Ishikawa (cell line): Measurements from ENCODE around the gene OBSCN.

Source experiments
- CREB1 ChIP-seq: IDR thresholded peaks from 2 replicates; pipeline ENCODE4 v1.6.1; 2012; ENCODE audit warnings: low read depth
- EP300 ChIP-seq: IDR thresholded peaks from 2 replicates; pipeline ENCODE4 v1.6.1; 2012; ENCODE audit warnings: borderline replicate concordance
- TAF1 ChIP-seq: IDR thresholded peaks from 2 replicates; pipeline ENCODE4 v1.6.1; 2012; ENCODE audit warnings: low read depth, mild to moderate bottlenecking
- YY1 ChIP-seq: IDR thresholded peaks from 2 replicates; pipeline ENCODE4 v1.6.1; 2012; ENCODE audit warnings: low read depth
- TF ChIP-seq, protein P1 (sequence below): IDR thresholded peaks from 2 replicates; pipeline ENCODE4 v1.6.1; 2012
- TF ChIP-seq, protein P2 (sequence below): IDR thresholded peaks from 2 replicates; pipeline ENCODE4 v1.6.1; 2012; ENCODE audit warnings: low read depth, mild to moderate bottlenecking

DNA sequence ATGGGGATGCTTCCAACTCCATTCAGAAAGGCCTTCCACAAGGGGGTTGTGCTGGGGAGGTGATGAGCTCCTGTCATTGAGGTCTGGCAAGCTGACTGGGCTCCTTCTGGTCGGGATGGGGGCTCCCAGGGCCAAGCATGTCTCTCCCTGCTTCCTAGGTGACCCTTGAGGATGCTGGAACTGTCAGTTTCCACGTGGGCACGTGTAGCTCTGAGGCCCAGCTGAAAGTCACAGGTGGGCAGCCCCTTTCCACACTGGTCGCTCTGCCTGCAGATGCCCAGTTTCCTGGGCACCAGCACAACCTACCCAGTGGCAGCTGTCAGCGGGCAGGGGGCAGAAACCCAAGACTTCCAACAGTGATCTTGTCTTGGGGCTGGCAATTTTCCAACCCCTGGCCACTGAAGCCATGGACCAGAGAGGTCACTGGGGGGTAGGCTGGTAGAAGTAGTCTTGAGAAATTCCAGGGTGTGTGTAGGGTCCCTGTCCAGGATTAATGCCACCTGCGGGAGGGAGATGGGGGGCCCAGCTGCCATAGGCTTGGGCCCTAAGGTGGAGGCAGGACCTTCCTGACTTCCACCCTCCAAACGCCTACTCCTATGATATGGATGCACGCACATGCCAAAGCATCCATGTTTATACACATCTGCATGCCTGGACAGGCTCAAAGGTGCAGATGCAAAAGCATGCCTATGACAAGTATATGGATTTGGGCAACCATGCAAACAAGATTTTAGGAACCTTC lies 101.7 kb downstream of the OBSCN start:
- no peak for TF ChIP-seq EP300
- TF ChIP-seq YY1: no peak
- TF ChIP-seq, protein P1, sequence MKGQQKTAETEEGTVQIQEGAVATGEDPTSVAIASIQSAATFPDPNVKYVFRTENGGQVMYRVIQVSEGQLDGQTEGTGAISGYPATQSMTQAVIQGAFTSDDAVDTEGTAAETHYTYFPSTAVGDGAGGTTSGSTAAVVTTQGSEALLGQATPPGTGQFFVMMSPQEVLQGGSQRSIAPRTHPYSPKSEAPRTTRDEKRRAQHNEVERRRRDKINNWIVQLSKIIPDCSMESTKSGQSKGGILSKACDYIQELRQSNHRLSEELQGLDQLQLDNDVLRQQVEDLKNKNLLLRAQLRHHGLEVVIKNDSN: no peak
- TF ChIP-seq TAF1: no peak
- TF ChIP-seq CREB1: no peak
- TF ChIP-seq, protein P2, sequence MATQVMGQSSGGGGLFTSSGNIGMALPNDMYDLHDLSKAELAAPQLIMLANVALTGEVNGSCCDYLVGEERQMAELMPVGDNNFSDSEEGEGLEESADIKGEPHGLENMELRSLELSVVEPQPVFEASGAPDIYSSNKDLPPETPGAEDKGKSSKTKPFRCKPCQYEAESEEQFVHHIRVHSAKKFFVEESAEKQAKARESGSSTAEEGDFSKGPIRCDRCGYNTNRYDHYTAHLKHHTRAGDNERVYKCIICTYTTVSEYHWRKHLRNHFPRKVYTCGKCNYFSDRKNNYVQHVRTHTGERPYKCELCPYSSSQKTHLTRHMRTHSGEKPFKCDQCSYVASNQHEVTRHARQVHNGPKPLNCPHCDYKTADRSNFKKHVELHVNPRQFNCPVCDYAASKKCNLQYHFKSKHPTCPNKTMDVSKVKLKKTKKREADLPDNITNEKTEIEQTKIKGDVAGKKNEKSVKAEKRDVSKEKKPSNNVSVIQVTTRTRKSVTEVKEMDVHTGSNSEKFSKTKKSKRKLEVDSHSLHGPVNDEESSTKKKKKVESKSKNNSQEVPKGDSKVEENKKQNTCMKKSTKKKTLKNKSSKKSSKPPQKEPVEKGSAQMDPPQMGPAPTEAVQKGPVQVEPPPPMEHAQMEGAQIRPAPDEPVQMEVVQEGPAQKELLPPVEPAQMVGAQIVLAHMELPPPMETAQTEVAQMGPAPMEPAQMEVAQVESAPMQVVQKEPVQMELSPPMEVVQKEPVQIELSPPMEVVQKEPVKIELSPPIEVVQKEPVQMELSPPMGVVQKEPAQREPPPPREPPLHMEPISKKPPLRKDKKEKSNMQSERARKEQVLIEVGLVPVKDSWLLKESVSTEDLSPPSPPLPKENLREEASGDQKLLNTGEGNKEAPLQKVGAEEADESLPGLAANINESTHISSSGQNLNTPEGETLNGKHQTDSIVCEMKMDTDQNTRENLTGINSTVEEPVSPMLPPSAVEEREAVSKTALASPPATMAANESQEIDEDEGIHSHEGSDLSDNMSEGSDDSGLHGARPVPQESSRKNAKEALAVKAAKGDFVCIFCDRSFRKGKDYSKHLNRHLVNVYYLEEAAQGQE: no peak
